Measurements from ENCODE around the gene CBX3.

GRCh38 chr7:26191974-26192479 lies 9.5 kb upstream of the CBX3 start:
- TF ChIP-seq CTCF (conservative IDR thresholded peaks at IDR 0.05; ENCODE audit: low read depth, low read length) (no peak), EZH2phosphoT487 (IDR thresholded peaks at IDR 0.05; ENCODE audit: borderline replicate concordance, low read length) (no peak)

Measured in PC-3 (cell line).